ENCODE data around the gene PALM. TPM values are rescaled to one million over a fixed set of nuclear protein-coding genes. Genes with fewer than 3 reads are reported as not detected.

PALM gene
- total RNA-seq, 1 donor from 2014 or later = 13.9 TPM

GRCh38 chr19:709196-709964 lies 645 bp downstream of the PALM start:
- H3K4me2 ChIP-seq = peak overlapping the region; percentile 94

GRCh38 chr19:709965-710571 lies 1.3 kb downstream of the PALM start:
- H3K27ac ChIP-seq = no peak overlapping the region
- peak overlapping the region; percentile 94 for H3K4me2 ChIP-seq
- H2AFZ ChIP-seq (replicated peaks) = no peak overlapping the region
- H3K79me2 ChIP-seq (ENCODE audit: low read depth) = peaks cover 23% of the 10 kb centered on the region
- H3K27me3 ChIP-seq = peaks cover 6% of the 10 kb centered on the region
- peaks cover 8% of the 10 kb centered on the region for H3K27me3 Mint-ChIP-seq (ENCODE audit: insufficient read depth, low read depth)
- no peak overlapping the region for H3K27ac Mint-ChIP-seq
- H3K4me1 ChIP-seq = peaks cover 17% of the 10 kb centered on the region
- H3K9me3 Mint-ChIP-seq = peaks cover 3% of the 10 kb centered on the region
- peaks cover 33% of the 10 kb centered on the region for H3F3A ChIP-seq (ENCODE audit: low read depth)
- peak; percentile 22 for DNase-seq (ENCODE audit: low spot score)
- H3K36me3 Mint-ChIP-seq = peaks cover 2% of the 10 kb centered on the region
- H3K9ac ChIP-seq = peak overlapping the region; percentile 30
- H3K9me3 ChIP-seq (ENCODE audit: low read depth) = no peaks in the 10 kb centered on the region
- H3K4me3 Mint-ChIP-seq = peak overlapping the region; percentile 82
- peaks cover 26% of the 10 kb centered on the region for H4K20me1 ChIP-seq (ENCODE audit: low read depth)
- TF ChIP-seq EZH2 (IDR thresholded peaks at IDR 0.05) (no peak), EZH2phosphoT487 (IDR thresholded peaks at IDR 0.05) (no peak), CTCF (IDR thresholded peaks at IDR 0.05) (no peak)
- H3K4me1 Mint-ChIP-seq = peaks cover 22% of the 10 kb centered on the region
- peak overlapping the region; percentile 92 for H3K4me3 ChIP-seq
- H3K36me3 ChIP-seq = no peaks in the 10 kb centered on the region

More at GRCh38 chr19:709196-709964, 645 bp downstream of the PALM start:
- DNase-seq (ENCODE audit: low spot score) = peak; percentile 55
- peaks cover 40% of the 10 kb centered on the region for H3F3A ChIP-seq (ENCODE audit: low read depth)
- peaks cover 26% of the 10 kb centered on the region for H4K20me1 ChIP-seq (ENCODE audit: low read depth)
- no peak overlapping the region for H3K27ac ChIP-seq
- no peaks in the 10 kb centered on the region for H3K9me3 ChIP-seq (ENCODE audit: low read depth)
- Mint-ChIP-seq H3K9me3 (peaks cover 3% of the 10 kb centered on the region), H3K27me3 (ENCODE audit: insufficient read depth, low read depth) (peaks cover 8% of the 10 kb centered on the region), H3K4me3 (peak overlapping the region; percentile 83), H3K27ac (no peak overlapping the region), H3K36me3 (peaks cover 2% of the 10 kb centered on the region), H3K4me1 (peaks cover 22% of the 10 kb centered on the region)
- H3K36me3 ChIP-seq = no peaks in the 10 kb centered on the region
- peaks cover 17% of the 10 kb centered on the region for H3K4me1 ChIP-seq
- H3K4me3 ChIP-seq = peak overlapping the region; percentile 92
- H3K9ac ChIP-seq = peak overlapping the region; percentile 30
- TF ChIP-seq EZH2phosphoT487 (IDR thresholded peaks at IDR 0.05) (no peak), CTCF (IDR thresholded peaks at IDR 0.05) (peak; percentile 3), EZH2 (IDR thresholded peaks at IDR 0.05) (no peak)
- peaks cover 13% of the 10 kb centered on the region for H3K27me3 ChIP-seq
- H2AFZ ChIP-seq (replicated peaks) = no peak overlapping the region
- H3K79me2 ChIP-seq (ENCODE audit: low read depth) = peaks cover 17% of the 10 kb centered on the region

GRCh38 chr19:710767-711166 lies 2.0 kb downstream of the PALM start:
- Mint-ChIP-seq H3K27me3 (ENCODE audit: insufficient read depth, low read depth) (peaks cover 12% of the 10 kb centered on the region), H3K27ac (peak overlapping the region; percentile 60), H3K36me3 (peaks cover 7% of the 10 kb centered on the region), H3K9me3 (peaks cover 10% of the 10 kb centered on the region), H3K4me3 (peak overlapping the region; percentile 82), H3K4me1 (peaks cover 27% of the 10 kb centered on the region)
- Histone ChIP-seq H3K4me2 (peak overlapping the region; percentile 94), H3K27me3 (no peaks in the 10 kb centered on the region), H3K36me3 (no peaks in the 10 kb centered on the region), H3F3A (ENCODE audit: low read depth) (peaks cover 32% of the 10 kb centered on the region), H3K9ac (no peak overlapping the region), H3K79me2 (ENCODE audit: low read depth) (peaks cover 23% of the 10 kb centered on the region), H3K27ac (no peak overlapping the region), H3K9me3 (ENCODE audit: low read depth) (no peaks in the 10 kb centered on the region), H2AFZ (replicated peaks) (no peak overlapping the region), H4K20me1 (ENCODE audit: low read depth) (peaks cover 26% of the 10 kb centered on the region), H3K4me3 (no peak overlapping the region), H3K4me1 (peaks cover 17% of the 10 kb centered on the region)
- TF ChIP-seq CTCF (IDR thresholded peaks at IDR 0.05) = no peak
- no peak for TF ChIP-seq EZH2 (IDR thresholded peaks at IDR 0.05)
- no peak for TF ChIP-seq EZH2phosphoT487 (IDR thresholded peaks at IDR 0.05)
- no peak for DNase-seq (ENCODE audit: low spot score)
